HG02571 (cell line): ENCODE results near the gene DNAJB8.

Source experiments
- ATAC-seq: cut with Tn5 transposase; IDR thresholded peaks from one replicate; pipeline ENCODE4 v1.9.1; 2021; ENCODE audit warnings: mild to moderate bottlenecking, moderate library complexity; ENCODE audit not compliant: unreplicated experiment

The DNAJB8 gene

GRCh38 chr3:128466840-128467541 is at the start of gene DNAJB8:
TSS of gene DNAJB8 (minus strand) at chr3:128466890. CDS start at chr3:128463245, 3,645 bp downstream.
- ATAC-seq, result no peak

- no peak for ATAC-seq
Observed at GRCh38 chr3:128515967-128516366, 49.3 kb upstream of the DNAJB8 start.

GRCh38 chr3:128508852-128509251 is 42.2 kb upstream of the DNAJB8 start:
- no peak for ATAC-seq

GRCh38 chr3:128506754-128507153 is 40.1 kb upstream of the DNAJB8 start:
- ATAC-seq, result no peak

- no peak for ATAC-seq
Observed at GRCh38 chr3:128505771-128506170, 39.1 kb upstream of the DNAJB8 start.

DNA sequence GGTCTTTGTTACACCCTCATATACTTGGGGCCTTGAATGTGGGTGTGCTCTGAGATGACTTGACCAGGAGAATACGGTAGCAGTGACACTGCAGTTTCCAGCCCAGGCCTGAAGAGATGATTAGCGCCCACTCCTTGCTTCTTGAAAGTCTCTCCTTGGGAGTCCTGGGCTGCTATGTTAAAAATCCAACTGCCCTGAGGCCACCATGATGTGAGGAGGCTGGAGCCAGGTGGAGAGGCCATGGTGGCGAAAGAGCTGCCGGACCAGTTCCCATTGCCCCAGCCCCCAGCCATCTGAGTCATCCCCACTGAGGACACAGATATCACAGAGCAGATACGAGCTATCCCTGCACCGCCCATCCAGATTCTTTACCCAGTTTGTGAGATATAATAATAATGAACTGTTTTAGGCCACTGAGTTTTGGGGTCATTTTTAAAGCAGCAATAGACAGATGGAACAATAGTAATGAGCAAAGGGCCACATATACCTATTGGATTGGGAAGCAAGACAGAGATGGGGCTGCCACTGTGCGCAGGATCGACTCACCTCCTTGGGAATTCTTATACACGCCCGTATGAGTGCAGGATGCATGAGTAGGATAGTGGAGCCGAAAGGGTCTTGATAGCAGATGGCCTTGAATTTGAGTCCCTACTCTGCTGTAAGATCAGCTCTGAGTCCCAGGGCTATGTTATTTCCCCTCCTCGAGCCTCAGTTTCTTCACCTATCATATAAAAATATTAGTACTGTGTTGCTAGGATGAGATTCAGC is 38.5 kb upstream of the DNAJB8 start:
- ATAC-seq, result no peak

DNA sequence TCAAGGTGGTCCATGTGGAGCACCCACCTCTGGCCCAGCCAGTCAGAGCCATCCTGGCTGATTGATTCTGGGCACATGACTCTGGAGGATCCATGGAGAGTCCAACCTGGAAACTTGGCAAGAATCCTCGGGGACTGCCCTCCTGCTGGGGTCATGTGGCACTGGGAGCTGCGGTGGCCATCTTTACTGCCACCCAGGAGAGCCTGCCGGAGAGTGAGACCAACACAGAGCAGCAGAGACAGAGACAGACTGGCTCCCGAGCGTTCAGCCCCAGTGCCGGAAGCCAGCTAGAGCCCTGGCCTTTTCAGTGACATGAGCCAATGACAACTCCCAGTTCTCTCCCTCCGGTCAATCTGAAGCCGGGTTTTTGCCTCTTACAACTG is 37.8 kb upstream of the DNAJB8 start:
- no peak for ATAC-seq

DNA sequence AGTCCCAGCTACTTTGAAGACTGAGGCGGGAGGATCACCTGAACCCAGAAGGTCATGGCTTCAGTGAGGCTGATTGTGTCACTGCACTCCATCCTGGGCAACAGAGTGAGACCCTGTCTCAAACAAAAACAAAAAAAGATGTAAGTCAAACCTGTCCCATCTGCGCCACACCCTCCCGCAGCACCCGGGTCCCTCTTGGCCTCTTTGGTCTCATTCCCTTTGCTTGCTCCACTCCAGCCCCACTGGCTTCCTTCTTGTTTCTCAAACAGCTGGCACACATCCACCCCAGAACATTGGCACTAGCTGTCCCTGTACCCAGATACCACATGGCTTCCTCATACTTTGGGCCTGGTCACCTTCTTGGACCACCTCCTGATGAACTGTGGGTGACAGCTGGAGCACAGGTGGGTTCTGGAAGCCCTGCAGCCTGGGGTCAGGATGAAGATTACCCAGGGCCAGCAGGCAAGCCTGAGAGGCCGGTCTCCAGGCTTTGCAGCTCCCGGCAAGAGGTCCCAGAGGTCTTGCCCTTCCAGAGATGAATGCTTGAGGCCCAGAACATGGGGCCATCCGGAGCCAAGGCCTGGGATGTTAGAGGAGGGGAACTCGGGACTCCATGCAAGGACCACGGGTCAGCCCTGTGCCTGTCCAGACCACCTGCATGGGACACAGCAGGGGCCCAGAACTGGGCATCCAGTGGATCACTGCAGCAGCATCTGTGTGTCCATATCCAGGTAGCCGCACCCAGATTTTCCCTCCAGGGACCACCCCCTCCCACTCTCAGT is 37.3 kb upstream of the DNAJB8 start:
- no peak for ATAC-seq

DNA sequence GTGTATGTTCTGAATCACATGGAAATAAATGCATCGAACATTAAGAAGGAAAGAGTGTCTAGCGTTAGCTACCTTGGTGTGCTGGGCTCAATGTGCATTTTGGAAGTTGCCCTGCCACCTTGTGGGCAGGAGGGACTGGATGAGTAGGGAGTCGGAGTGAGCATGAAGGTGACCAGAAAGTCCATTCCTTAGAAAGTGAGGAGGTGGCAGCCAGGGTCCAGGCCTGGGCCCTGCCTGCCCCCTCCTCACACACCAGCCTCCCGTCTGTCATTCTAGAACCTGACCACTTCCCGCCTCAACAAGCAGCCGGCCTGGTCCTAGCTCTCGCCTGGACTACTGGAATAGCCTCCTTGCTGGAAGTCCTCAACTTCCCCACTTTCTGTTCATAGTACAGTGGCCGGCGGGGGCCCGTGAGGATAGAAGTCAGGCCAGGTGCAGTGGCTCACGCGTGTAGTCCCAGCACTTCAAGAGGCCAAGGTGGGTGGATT is 36.5 kb upstream of the DNAJB8 start:
- no peak for ATAC-seq

DNA sequence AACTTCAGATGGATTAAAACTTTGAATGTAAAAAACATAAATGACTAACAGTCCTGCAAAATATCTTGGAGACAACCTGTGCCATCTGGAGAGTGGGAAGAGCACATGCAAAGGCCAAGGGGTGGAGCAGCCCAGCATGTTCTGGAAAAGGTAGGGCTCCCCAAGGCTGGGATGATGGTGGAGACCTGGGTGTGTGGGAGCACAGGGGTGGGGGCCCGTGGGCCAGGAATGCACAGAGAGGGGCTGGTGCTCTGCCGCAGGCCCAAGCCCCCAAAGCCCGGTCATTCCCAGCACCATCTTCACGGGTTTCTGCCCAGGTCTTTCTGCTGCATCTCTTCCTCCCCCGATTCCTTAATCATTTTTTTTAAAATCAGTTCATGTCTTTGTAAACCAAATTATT is 36.0 kb upstream of the DNAJB8 start:
- no peak for ATAC-seq

DNA sequence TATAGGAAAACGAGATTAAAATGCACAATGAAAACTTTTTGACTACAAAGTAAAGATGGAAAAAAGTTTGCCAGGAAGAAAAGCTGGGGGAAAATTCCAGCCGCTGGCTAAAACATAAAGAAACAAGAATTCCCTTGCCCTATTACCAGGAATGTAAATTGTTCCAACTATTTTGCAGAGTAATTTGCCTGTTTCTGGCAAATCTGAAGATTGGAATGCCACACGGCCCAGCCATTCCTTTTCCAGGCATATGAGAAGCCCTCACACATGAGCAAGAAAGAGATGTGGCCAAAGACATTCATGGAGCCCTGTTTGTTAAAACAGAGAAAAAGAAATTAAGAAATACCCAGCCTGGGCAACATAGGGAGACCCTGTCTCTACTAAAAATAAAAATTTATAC is 34.7 kb upstream of the DNAJB8 start:
- ATAC-seq, result no peak

GRCh38 chr3:128500556-128500955 is 33.9 kb upstream of the DNAJB8 start:
- ATAC-seq, result no peak

GRCh38 chr3:128499724-128500275 is 33.1 kb upstream of the DNAJB8 start:
- ATAC-seq, result no peak

DNA sequence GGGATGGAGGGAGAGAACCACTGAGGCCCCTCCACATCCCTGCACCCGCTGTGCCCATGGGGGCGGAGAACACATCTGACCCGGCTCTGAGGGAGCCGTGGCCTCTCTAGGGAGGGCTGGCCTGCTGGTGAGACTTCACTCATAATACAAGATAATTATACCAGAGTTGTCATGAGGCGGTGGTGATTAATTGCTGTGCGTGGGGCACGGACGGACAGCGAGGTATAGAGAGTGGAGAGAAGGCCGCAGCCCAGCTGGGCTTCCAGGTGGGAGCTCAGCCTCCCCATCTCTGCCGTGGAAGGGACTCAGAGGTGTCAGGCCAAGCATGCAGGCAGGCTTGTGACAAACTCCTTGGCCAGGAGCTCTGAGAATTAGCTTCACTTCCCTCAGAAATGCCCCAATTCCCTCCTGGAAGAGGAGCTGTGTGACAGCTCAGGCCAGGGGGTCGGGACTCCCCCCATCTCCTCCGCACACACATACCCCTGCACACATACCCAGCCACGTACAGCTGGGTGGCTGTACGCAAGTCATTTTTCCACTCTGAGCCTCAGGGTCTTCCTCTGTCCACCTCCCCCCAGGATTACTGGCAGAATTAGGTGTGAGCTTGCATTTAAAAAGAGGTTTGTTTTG is 32.3 kb upstream of the DNAJB8 start:
- ATAC-seq, result no peak

DNA sequence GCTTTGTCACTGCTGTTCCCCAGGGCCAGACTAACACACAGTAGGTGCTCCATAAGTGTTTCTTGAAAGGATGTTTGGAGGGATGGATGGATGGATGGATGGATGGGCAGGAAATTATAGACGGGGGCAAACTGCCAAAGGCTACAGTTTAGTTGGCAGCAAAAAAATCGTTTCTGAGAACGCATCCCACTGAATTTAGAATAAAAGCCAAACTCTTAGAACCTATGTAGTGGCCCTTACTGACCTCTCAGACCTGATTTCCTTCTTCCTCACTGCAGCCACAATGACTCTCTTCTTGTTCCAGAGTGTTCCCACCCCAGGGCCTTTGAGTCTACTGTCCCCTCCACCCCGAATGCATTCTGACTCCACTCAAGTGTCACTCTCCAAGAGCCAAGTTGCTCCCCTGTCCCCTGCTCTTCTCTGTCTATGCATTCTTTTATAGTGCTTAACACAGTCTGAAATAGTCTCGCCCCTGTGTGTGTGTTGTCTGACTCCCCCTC is 31.5 kb upstream of the DNAJB8 start:
- ATAC-seq, result no peak

GRCh38 chr3:128497305-128498126 is 30.8 kb upstream of the DNAJB8 start:
- ATAC-seq, result no peak

- no peak for ATAC-seq
Observed at GRCh38 chr3:128496602-128497304, 30.1 kb upstream of the DNAJB8 start.

DNA sequence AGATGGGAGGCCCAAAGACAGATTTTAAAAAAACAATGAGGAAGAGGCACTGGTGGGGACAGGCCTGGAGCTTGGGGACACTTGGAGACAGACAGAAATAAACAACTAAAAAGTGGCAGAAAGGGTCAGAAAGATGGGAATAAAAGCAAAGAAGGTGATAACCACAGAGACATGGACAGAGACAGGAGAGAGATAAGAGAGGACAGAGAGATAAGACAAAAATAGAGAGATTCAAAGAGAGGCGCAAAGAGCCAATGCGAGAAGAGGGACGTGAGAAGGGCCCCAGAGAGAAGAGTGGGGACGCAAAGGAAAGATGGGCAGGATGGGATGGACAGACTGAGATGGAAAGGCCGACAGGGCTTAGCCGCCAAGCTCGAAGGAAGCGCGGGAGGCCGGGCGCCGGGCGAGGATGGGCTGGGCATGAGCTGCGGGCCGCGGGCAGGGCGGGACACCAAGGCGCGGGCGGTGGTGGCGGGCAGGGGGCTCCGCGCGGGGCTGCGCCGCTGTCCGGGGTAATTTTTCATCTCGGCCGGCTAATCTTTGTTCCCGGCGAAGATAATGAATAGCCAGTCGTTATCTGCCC is 29.4 kb upstream of the DNAJB8 start:
- no peak for ATAC-seq
